ENCODE measurements around the gene AP1S2.
A peak's percentile ranks its signal among the peaks of the same experiment; 100 is the strongest.
"Not testable (repeated sequence)": the region's sequence is repeated elsewhere in the genome, so short reads cannot be mapped to it uniquely, and the experiment has no call there.

Gene AP1S2

GRCh38 chrX:15854080-15854655 is 445 bp downstream of the AP1S2 start:
- peak; percentile 11 to 47 for DNase-seq

- peak in 1 of 2 experiments; percentile 23 for DNase-seq
Measured at GRCh38 chrX:15853586-15854079, 980 bp downstream of the AP1S2 start.

DNA sequence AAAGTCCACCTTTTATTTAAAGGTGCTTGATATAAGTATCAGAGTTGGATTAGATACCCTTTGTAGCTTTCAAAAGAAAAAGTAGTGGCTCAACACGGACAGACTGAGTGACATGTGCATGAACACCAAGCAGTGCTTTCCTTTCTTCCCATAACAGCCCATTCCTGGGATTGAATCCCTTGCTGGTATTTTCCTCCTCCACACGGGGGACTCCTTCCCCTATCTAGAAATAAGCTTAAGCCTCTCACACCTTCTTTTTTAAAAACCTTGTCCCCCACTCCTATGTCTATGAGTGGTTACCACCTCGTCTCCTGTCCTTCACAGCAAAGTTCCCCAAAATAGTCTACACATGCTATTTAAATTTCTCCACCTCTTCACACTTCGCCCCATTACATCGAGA is 5.1 kb downstream of the AP1S2 start:
- peak; percentile 14 to 43 for DNase-seq

- no peak for DNase-seq
Measured at GRCh38 chrX:15848576-15848975, 6.0 kb downstream of the AP1S2 start.

- DNase-seq, result no peak
Measured at GRCh38 chrX:15843960-15844359, 10.7 kb downstream of the AP1S2 start.

- DNase-seq, result no peak
Measured at GRCh38 chrX:15841853-15842516, 12.6 kb downstream of the AP1S2 start.

DNA sequence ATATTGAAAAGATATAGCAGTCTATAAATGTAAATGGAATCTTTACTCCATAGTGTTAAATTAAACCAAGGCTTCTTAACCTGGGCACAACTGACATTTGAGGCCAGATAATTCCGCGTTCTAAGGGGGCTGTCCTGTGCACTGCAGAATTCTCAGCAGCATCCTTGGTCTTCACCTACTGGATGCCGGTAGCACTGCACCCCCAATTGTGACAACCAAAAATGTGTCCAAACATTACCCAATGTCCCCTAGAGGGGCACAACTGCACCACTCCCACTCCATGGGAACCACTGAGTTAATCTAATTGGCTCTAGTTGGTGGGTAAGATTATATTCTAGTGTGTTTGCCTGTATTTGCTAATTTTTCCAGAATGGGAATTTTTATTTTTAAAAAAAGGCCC is 16.6 kb downstream of the AP1S2 start:
- DNase-seq, result peak in 1 of 2 experiments; percentile 29

GRCh38 chrX:15834827-15835595 is 19.6 kb downstream of the AP1S2 start:
- no peak for DNase-seq

GRCh38 chrX:15834053-15834452 is 20.6 kb downstream of the AP1S2 start:
- DNase-seq, result no peak

DNA sequence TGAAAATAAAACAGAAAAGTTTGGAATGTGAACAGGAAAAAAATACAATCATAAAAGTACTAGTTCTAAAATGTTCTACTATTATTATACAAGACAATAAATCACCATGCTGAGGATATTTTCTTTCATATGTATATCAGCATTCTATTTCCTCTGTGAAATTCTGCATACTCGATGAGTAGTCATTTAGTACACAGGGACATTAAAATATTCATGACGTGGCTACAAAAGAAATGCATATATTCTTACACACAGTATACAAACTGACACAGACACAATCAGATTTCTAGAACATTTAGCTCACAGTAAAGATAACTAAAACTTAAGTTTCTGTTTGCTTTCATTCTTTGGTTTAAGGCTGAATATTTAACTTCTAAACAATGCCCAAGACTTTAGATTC is 23.3 kb downstream of the AP1S2 start:
- not testable (repeated sequence) for DNase-seq

GRCh38 chrX:15829217-15829616 is 25.4 kb downstream of the AP1S2 start:
- DNase-seq, result no peak

DNA sequence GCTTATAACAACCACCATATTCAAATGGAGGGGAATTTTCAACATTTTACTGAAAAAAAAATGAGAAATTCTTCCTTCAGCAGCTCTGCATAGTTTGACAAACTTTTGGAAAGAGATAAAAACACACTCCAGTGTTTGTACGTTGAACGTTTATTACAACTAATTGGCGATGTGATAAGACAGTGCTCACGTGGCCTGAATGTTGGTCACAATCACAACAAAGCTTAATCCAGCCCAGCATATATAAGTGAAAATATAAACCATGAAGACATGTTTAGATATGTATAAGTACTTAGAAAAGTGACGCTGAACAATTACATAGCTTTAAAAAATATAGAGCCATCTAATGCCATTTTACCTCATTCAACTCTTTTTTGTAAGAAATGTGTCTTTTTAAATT is 28.7 kb downstream of the AP1S2 start:
- no peak for DNase-seq

DNA sequence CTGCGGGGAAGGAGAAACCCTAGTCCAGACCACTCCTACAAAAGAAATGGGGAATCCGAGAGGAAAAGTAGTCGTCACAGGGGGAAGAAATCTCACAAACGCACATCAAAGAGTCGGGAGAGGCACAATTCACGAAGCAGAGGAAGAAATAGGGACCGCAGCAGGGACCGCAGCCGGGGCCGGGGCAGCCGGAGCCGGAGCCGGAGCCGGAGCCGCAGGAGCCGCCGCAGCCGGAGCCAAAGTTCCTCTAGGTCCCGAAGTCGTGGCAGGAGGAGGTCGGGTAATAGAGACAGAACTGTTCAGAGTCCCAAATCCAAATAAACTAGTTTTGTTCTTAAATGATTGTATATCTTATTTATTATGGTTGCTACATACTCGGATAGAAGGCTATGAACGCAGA is 31.7 kb downstream of the AP1S2 start:
- DNase-seq, result no peak

DNA sequence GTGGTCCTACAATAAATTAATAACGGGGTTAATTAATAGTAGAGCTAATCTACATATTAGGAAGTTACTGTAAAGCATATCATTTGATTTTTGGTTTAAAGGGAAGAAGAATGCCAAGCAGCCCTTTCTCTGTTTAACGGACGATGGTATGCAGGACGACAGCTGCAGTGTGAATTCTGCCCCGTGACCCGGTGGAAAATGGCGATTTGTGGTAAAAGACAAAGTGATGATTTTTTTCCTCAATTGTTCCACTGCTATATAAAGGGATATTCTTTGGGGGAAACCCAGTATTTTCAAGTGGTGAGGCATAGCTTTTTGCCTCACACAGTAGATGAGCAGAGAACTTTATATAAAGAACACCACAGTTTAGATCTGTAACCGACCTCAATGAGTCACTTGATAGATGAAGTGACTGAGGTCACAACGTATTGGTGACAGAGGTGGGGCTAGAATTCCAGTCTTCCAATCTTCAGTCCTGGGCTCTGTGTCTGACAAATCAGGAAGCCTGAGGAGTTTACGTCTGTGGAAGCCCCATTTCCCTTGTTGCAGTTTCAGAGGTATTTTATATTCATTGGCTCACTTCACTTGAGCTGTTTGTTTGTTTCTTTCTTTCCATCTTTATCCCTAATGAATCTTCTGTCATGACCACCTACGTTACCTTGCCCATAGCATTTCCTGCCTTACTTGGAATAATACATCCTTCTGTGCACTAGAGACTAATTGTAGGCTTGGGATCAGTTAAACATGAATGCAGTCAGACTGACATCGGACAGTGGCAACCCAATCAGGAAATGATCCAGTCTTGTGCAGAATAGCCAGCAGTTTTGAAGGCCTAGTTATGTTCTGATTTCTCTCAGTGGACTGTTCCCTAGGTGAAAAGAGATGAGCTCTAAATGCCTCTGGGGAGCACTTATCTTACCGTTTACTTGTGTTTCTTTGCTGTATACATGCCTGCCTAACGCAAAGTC is 34.2 kb downstream of the AP1S2 start:
- no peak for DNase-seq

GRCh38 chrX:15816886-15817285 is 37.7 kb downstream of the AP1S2 start:
- no peak for DNase-seq

GRCh38 chrX:15816438-15816809 is 38.2 kb downstream of the AP1S2 start:
- no peak for DNase-seq

DNA sequence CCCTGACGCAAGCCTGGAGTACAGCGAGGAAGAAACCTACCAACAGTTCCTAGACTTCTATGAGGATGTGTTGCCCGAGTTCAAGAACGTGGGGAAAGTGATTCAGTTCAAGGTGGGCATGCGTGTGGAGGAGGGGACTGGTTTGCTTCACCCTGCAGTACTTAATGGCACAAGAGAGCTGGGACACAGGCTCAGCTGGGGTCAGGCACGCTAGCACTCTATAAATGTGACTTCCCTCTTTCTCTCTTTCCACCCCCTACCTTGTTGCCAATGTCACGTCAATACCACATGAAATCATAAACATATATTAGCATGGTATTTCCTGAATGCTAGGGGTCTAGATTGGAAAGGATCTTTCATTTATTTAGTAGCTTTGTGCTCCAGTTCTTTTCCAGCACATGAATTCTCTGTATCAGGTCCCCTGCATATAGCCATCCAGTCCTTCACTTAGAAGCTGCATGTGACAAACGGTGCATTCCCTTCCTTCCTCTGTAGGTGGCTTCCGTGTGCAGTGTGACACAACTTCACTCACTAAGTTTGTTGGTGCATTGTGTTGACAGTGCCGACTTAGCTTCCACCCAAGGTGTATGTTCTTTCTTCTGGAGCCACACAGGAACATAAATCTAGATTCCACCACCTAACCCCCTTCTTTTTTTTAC is 38.7 kb downstream of the AP1S2 start:
- DNase-seq, result peak in 1 of 2 experiments; percentile 22

- DNase-seq, result no peak
Measured at GRCh38 chrX:15814771-15815365, 39.7 kb downstream of the AP1S2 start.

DNA sequence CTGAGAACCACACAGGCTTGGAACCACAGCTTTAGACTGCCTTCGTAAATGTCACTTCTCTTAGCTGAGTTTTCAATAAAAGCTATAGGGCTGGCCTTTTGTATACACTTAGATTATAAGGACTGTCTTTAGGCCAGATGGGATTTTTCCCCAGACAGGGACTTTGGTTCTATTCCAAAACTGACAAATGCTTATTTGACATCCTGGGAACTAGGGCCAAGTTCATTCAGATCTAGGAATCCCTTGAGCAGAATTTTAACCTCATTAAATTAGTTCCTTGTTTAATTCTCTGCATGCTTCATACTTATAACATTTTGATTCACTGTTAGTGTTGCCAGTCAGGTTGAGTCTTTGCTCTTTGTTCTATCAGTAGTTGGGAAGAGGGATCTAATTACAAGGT is 41.2 kb downstream of the AP1S2 start:
- no peak for DNase-seq

GRCh38 chrX:15812192-15812938 is 42.2 kb downstream of the AP1S2 start:
- DNase-seq, result no peak

DNA sequence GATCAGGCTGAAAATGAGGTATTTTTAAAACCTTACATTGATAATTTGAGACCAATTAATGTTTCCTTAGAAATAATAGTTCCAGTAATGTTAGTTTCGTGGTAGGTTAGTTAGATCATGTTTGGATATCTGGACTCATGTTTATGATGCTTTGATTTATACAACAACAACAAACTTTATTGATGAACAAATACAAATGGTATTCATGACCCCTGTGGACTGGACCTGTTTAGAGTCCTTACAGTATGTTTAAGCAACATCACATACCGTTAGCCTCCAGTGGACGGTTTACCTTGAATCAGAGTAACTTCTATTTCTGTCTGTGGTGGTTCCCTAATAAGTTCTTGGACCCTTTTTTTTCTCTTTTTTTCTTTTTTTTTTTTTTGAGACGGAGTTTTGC is 46.4 kb downstream of the AP1S2 start:
- DNase-seq, result no peak

Measured in NCI-H524 (cell line).